K562 (cell line): ENCODE data around the gene AGL. TPM values are rescaled to one million over a fixed set of nuclear protein-coding genes. Genes with fewer than 3 reads are reported as not detected.
A peak's percentile ranks its signal among the peaks of the same experiment; 100 is the strongest.

Experiments used
- BCLAF1 ChIP-seq, 2 experiments: fragments of 450-650 bp in 1 of 2; IDR thresholded peaks; 2 replicates each; pipeline ENCODE4 v1.6.1; 2011 to 2017; ENCODE audit warnings: low read depth in 2 of 2, antibody characterized with exemption in 1 of 2, borderline replicate concordance in 1 of 2, low read length in 1 of 2, mild to moderate bottlenecking in 1 of 2, mixed read lengths in 1 of 2; ENCODE audit not compliant: control insufficient read depth in 1 of 2
- CEBPG ChIP-seq, 3 experiments: fragments of 200-800 bp in 1 of 3; sonication (Bioruptor generic) in 1 of 3; sonication (generic) in 1 of 3; formaldehyde crosslinking in 1 of 3; IDR thresholded peaks in 2 of 3; conservative IDR thresholded peaks in 1 of 3; 2 replicates each; pipeline versions ENCODE4 v1.6.1 to v1.8.0; 2016 to 2022; ENCODE audit warnings: missing compliant biosample characterization in 2 of 3, missing genetic modification characterization in 2 of 3, mild to moderate bottlenecking in 1 of 3, missing genetic modification reagents in 1 of 3
- CREB1 ChIP-seq, 2 experiments: sonication (generic) in 1 of 2; formaldehyde crosslinking in 1 of 2; IDR thresholded peaks; 2 replicates each; pipeline versions ENCODE4 v1.6.1 to v1.8.0; 2012 to 2022; ENCODE audit warnings: inconsistent platforms in 1 of 2, mild to moderate bottlenecking in 1 of 2, missing genetic modification reagents in 1 of 2, moderate library complexity in 1 of 2
- GABPB1 ChIP-seq: sonication (generic); formaldehyde crosslinking; IDR thresholded peaks from 2 replicates; pipeline ENCODE4 v1.8.0; 2022; ENCODE audit warnings: mild to moderate bottlenecking, missing genetic modification reagents
- HCFC1 ChIP-seq: IDR thresholded peaks from 2 replicates; pipeline ENCODE4 v1.6.1; 2012; ENCODE audit warnings: low read depth, low read length, improper control_type of control experiment
- MBD2 ChIP-seq: sonication (generic); IDR thresholded peaks from 2 replicates; pipeline ENCODE4 v1.6.1; 2016; ENCODE audit warnings: low read depth, borderline replicate concordance
- MEIS2 ChIP-seq: fragments of 450-650 bp; IDR thresholded peaks from 2 replicates; pipeline ENCODE4 v1.6.1; 2014; ENCODE audit warnings: mild to moderate bottlenecking; ENCODE audit not compliant: partially characterized antibody
- MIER1 ChIP-seq: fragments of 450-650 bp; IDR thresholded peaks from 2 replicates; pipeline ENCODE4 v1.6.1; 2016; ENCODE audit warnings: antibody characterized with exemption, mild to moderate bottlenecking, low read depth
- NR2C2 ChIP-seq, 2 experiments: fragments of 200-800 bp in 1 of 2; sonication (Bioruptor generic) in 1 of 2; sonication (generic) in 1 of 2; formaldehyde crosslinking in 1 of 2; IDR thresholded peaks; 2 replicates each; pipeline versions ENCODE4 v1.6.1 to v1.8.0; 2016 to 2022; ENCODE audit warnings: mild to moderate bottlenecking in 1 of 2, missing compliant biosample characterization in 1 of 2, missing genetic modification characterization in 1 of 2, missing genetic modification reagents in 1 of 2
- POLR2B ChIP-seq: fragments of 450-650 bp; IDR thresholded peaks from 2 replicates; pipeline ENCODE4 v1.6.1; 2018; ENCODE audit warnings: low read depth; ENCODE audit not compliant: partially characterized antibody
- PTTG1 ChIP-seq: fragments of 450-650 bp; IDR thresholded peaks from 2 replicates; pipeline ENCODE4 v1.6.1; 2016; ENCODE audit warnings: low read depth, mild to moderate bottlenecking, missing genetic modification characterization, missing compliant biosample characterization
- RAD51 ChIP-seq: fragments of 450-650 bp; IDR thresholded peaks from 2 replicates; pipeline ENCODE4 v1.7.1; 2016; ENCODE audit warnings: low read depth, mild to moderate bottlenecking, borderline replicate concordance
- RBFOX2 ChIP-seq: fragments of 200-400 bp; formaldehyde crosslinking; IDR thresholded peaks from 2 replicates; pipeline ENCODE4 v1.6.1; 2017; ENCODE audit warnings: low read depth, mild to moderate bottlenecking, low read length, moderate library complexity
- ZNF121 ChIP-seq: sonication (generic); formaldehyde crosslinking; conservative IDR thresholded peaks from 2 replicates; pipeline ENCODE4 v1.8.0; 2022; ENCODE audit warnings: missing genetic modification reagents
- polyA plus RNA-seq, 8 experiments: library from polyadenylated mRNA; depleted of rRNA in 4 of 8; stranded (reverse) in 5 of 8; unstranded in 3 of 8; fragments of >200 nt; fragmentation: Nextera tagmentation in 2 of 8; fragmentation: Illumina TruSeq in 1 of 8; extraction: Ambion mirVana in 2 of 8; extraction: Trizol in 1 of 8; gene quantifications; 2 replicates each; pipeline versions ENCODE4 v1.2.1 to v1.2.3, GENCODE V29; 2011 to 2014; ENCODE audit warnings: inconsistent platforms in 1 of 8, missing spikeins in 1 of 8
- total RNA-seq, 7 experiments: library from RNA; depleted of rRNA in 6 of 7; stranded (reverse); fragments of >200 nt in 6 of 7; fragmentation: Illumina TruSeq in 2 of 7; extraction: Trizol in 2 of 7; gene quantifications; 2 replicates each; pipeline versions ENCODE4 v1.2.1 to v1.2.3, GENCODE V29; 2011 to 2021; ENCODE audit warnings: low replicate concordance in 1 of 7
- TF ChIP-seq, protein P1 (sequence below): sonication (generic); formaldehyde crosslinking; IDR thresholded peaks from 2 replicates; pipeline ENCODE4 v1.8.1; 2023; ENCODE audit warnings: mild to moderate bottlenecking, missing genetic modification reagents
- TF ChIP-seq, protein P2 (sequence below), 2 experiments: fragments of 450-650 bp; IDR thresholded peaks; 2 replicates each; pipeline ENCODE4 v1.6.1; 2018; ENCODE audit warnings: mild to moderate bottlenecking in 2 of 2, low read depth in 1 of 2; ENCODE audit not compliant: partially characterized antibody in 2 of 2

AGL gene
- total and polyA plus RNA-seq, 9 of the 15 experiments (the other 6 are each of a cell fraction or from before 2014, with no cell fraction given) = 6.3 to 20.4 (median 12.4) TPM

GRCh38 chr1:99849744-99850458, at the start of gene AGL (continued):
- TF ChIP-seq MBD2 = peak; percentile 64; the same call in 1 of the 2 replicates
- no peak for TF ChIP-seq MEIS2
- TF ChIP-seq MIER1 = no peak
- TF ChIP-seq CREB1 (IDR thresholded peaks at IDR 0.05) = no peak
- peak; percentile 41; the same call in 1 of the 2 replicates for TF ChIP-seq CREB1 (CRISPR knock-in tag; IDR thresholded peaks at IDR 0.05)
- peak; percentile 49; the same call in 1 of the 2 replicates for TF ChIP-seq PTTG1 (tag)
- TF ChIP-seq GABPB1 (CRISPR knock-in tag) = peak; percentile 90
- TF ChIP-seq HCFC1 = peak; percentile 35
- TF ChIP-seq ZNF121 = no peak
- TF ChIP-seq, protein P1, sequence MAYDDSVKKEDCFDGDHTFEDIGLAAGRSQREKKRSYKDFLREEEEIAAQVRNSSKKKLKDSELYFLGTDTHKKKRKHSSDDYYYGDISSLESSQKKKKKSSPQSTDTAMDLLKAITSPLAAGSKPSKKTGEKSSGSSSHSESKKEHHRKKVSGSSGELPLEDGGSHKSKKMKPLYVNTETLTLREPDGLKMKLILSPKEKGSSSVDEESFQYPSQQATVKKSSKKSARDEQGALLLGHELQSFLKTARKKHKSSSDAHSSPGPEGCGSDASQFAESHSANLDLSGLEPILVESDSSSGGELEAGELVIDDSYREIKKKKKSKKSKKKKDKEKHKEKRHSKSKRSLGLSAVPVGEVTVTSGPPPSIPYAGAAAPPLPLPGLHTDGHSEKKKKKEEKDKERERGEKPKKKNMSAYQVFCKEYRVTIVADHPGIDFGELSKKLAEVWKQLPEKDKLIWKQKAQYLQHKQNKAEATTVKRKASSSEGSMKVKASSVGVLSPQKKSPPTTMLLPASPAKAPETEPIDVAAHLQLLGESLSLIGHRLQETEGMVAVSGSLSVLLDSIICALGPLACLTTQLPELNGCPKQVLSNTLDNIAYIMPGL (CRISPR knock-in tag) = 0 out of 2 replicates have a peak, but pooled peaks have one; percentile 59
- TF ChIP-seq, protein P2, sequence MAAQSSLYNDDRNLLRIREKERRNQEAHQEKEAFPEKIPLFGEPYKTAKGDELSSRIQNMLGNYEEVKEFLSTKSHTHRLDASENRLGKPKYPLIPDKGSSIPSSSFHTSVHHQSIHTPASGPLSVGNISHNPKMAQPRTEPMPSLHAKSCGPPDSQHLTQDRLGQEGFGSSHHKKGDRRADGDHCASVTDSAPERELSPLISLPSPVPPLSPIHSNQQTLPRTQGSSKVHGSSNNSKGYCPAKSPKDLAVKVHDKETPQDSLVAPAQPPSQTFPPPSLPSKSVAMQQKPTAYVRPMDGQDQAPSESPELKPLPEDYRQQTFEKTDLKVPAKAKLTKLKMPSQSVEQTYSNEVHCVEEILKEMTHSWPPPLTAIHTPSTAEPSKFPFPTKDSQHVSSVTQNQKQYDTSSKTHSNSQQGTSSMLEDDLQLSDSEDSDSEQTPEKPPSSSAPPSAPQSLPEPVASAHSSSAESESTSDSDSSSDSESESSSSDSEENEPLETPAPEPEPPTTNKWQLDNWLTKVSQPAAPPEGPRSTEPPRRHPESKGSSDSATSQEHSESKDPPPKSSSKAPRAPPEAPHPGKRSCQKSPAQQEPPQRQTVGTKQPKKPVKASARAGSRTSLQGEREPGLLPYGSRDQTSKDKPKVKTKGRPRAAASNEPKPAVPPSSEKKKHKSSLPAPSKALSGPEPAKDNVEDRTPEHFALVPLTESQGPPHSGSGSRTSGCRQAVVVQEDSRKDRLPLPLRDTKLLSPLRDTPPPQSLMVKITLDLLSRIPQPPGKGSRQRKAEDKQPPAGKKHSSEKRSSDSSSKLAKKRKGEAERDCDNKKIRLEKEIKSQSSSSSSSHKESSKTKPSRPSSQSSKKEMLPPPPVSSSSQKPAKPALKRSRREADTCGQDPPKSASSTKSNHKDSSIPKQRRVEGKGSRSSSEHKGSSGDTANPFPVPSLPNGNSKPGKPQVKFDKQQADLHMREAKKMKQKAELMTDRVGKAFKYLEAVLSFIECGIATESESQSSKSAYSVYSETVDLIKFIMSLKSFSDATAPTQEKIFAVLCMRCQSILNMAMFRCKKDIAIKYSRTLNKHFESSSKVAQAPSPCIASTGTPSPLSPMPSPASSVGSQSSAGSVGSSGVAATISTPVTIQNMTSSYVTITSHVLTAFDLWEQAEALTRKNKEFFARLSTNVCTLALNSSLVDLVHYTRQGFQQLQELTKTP (IDR thresholded peaks at IDR 0.05; ENCODE audit: low read depth in 1 of 2, partially characterized antibody in 2 of 2) = peak in 1 of 2 experiments; percentile 52
- TF ChIP-seq BCLAF1 (IDR thresholded peaks at IDR 0.05; ENCODE audit: borderline replicate concordance in 1 of 2, control insufficient read depth in 1 of 2, low read depth in 2 of 2, low read length in 1 of 2) = no peak
- TF ChIP-seq RBFOX2 = peak; percentile 93
- peak; percentile 19; the same call in 1 of the 2 replicates for TF ChIP-seq CEBPG (CRISPR knock-in tag; IDR thresholded peaks at IDR 0.05)
- no peak for TF ChIP-seq CEBPG (tag; conservative IDR thresholded peaks at IDR 0.05 in 1 of 2, IDR thresholded peaks at IDR 0.05 in 1 of 2)
- no peak for TF ChIP-seq NR2C2 (CRISPR knock-in tag; IDR thresholded peaks at IDR 0.05)
- TF ChIP-seq NR2C2 (tag; IDR thresholded peaks at IDR 0.05) = peak; percentile 77
- peak; percentile 80 for TF ChIP-seq POLR2B
- TF ChIP-seq RAD51 = no peak
